ENCODE results near the gene ADAT2. TPM values are rescaled to one million over a fixed set of nuclear protein-coding genes. Genes with fewer than 3 reads are reported as not detected.

ADAT2 gene
- total and polyA plus RNA-seq, 2 donors: 3.0 to 6.9 TPM

DNA sequence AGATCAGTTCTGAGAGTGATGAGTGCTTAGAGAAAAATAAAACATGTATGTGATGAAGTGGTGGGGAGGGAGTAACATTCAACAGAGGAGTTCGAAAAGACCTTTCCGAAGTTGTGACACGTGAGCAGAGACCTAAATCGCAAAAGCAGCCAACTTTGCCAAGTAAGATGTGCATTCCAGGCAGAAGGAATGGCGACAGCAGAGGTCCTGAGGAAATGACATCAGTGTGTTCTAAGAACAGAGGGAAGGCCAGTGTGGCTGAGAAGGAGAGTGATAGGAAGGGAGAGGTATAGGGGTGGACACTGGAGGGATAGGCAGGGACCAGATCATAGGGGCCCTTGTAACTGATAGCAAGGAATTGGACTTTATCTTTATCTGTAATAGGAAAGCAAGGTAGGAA lies 51.3 kb downstream of the ADAT2 start:
- Histone ChIP-seq H3K27ac (ENCODE audit: low read depth) (no peak overlapping the region), H3K4me3 (ENCODE audit: low read depth, low read length) (no peak overlapping the region), H3K4me1 (ENCODE audit: insufficient read depth) (no peaks in the 10 kb centered on the region), H3K36me3 (ENCODE audit: insufficient read depth) (no peaks in the 10 kb centered on the region)
- WGBS: 89% methylated on average over 5 of the region's 5 CpGs
- no peak for DNase-seq (ENCODE audit: extremely low spot score)

DNA sequence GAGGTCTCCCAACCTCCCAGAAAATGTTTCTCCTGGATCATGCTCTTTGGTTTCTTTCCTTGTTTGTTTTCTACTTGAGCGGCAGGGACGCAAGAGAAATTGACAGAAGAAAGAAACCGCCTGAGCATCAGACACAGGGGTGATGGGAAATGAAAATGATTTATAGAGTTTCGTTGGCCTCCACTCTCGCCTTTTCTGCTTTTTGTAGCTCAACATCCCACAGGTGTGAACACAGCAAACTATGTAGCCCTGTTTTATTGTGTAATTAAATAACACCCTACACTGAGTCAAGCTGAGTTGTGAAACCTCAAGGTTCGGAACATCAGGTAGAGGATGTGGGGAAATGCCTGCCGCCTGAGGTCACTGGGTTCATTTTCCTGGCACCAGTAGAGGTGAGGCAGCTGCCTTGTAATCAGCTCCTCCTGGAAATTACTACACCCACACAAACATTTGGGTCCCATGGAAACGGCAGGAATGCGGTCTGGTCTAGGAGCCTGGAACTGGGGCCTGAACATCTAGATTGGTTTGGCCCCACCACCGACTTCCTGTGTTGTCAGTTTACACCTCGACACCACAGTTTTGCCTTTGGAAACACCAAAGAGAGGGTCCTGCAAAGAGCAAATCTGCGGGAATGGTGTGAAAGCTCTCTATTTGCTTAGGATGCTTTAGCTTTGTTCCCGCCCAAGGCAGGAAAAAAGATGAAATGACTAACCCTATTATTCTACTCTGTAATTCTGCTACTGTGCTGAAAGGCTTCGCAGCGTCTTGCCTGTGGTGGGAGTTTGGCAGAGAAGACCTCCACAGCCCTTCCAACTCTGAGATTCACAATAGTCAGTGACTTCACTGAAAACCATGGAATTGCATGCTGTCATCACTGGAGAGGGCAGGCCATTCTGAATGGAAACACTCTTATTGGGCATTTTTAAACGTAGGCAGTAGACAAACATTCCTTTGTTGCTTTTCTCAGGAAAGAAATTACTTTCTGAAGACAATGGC lies 53.0 kb downstream of the ADAT2 start:
- 75% methylated on average over 16 of the region's 16 CpGs for WGBS
- DNase-seq (ENCODE audit: extremely low spot score): peak; percentile 23
- no peaks in the 10 kb centered on the region for H3K4me1 ChIP-seq (ENCODE audit: insufficient read depth)

DNA sequence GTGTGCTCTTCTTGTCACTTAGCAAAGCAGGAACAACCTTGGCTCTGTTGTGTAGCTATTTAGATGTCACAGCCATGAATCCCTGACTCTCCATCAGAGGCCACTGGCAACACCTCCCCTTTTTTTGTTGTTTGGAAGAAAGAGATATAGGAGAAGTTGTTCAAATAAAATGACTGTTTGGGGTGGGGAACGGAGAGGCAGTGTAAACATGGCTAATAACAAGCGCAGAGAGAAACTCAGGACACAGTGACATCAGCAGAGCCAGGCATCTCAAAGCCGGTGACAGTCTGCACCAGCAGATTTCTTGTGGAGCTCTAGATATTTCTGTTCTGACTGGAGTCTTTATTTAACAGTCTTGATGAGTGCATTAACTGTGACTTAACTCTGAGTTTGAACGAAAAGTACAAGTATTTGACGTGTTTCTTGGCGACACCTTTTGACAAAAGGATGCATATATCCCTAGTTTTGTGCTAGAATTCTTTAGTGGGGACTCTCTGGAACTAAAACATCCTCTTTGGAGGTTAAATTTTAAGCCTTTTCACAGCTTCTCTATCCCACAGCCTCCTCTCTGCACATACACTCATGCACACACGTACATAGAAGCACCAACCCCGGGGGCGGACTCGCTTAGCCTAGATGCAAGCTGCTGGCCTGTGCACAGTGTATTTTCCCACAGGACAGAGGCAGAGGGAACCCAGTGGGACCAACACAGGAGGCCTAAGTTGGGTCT lies 53.8 kb downstream of the ADAT2 start:
- Histone ChIP-seq H3K4me3 (ENCODE audit: low read depth, low read length) (no peak overlapping the region), H3K27ac (ENCODE audit: low read depth) (no peak overlapping the region)

More for the DNA sequence above, 53.0 kb downstream of the ADAT2 start:
- H3K36me3 ChIP-seq (ENCODE audit: insufficient read depth): no peaks in the 10 kb centered on the region
- H3K4me3 ChIP-seq (ENCODE audit: low read depth, low read length): no peak overlapping the region
- H3K27ac ChIP-seq (ENCODE audit: low read depth): no peak overlapping the region

DNA sequence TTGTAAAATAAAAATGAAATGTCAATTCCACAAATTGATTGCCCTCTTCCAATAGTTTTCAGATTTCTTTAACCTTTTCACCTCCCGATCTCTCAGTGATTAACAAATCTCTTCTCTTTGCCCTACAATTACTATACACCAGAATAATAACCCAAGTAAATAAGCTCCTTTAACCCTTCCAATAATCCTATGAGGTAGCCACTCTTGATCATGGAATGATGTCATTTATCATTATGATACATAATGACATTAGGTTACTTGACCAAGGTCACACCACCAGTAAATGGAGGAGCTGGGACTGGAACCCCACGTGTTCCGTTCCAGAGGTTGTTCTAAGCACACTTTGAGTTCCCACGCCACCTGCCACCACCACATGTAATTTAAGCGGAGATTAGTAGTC lies 54.8 kb downstream of the ADAT2 start:
- 98% methylated on average over 5 of the region's 5 CpGs for WGBS
- Histone ChIP-seq H3K36me3 (ENCODE audit: insufficient read depth) (no peaks in the 10 kb centered on the region), H3K4me3 (ENCODE audit: low read depth, low read length) (no peak overlapping the region), H3K4me1 (ENCODE audit: insufficient read depth) (no peaks in the 10 kb centered on the region), H3K27ac (ENCODE audit: low read depth) (no peak overlapping the region)
- no peak for DNase-seq (ENCODE audit: extremely low spot score)

More for the DNA sequence above, 53.8 kb downstream of the ADAT2 start:
- no peak for DNase-seq (ENCODE audit: extremely low spot score)
- no peaks in the 10 kb centered on the region for H3K4me1 ChIP-seq (ENCODE audit: insufficient read depth)
- no peaks in the 10 kb centered on the region for H3K36me3 ChIP-seq (ENCODE audit: insufficient read depth)
- 80% methylated on average over 10 of the region's 10 CpGs for WGBS

DNA sequence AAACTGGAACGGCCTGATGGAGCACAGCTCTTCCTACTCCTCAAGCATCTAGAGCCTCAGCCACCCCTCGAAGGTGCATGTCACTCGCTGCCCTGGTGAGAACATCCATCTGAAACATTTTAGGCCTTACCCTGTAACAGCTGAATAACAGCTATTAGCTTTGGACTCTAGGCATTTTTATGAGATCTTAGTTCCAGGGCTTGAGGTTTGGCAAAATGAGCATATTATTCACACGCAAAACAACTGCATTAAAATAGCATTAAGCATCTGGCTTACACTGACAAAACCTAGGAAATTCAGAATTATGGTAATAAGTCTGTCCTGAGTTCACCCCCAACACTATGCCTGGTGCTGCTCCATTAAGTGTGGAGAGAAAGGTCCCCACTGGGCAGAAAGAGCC lies 56.1 kb downstream of the ADAT2 start:
- no peaks in the 10 kb centered on the region for H3K36me3 ChIP-seq (ENCODE audit: insufficient read depth)
- no peak overlapping the region for H3K4me3 ChIP-seq (ENCODE audit: low read depth, low read length)
- H3K4me1 ChIP-seq (ENCODE audit: insufficient read depth): no peaks in the 10 kb centered on the region
- WGBS: 64% methylated on average over 4 of the region's 4 CpGs
- no peak for DNase-seq (ENCODE audit: extremely low spot score)
- no peak overlapping the region for H3K27ac ChIP-seq (ENCODE audit: low read depth)

DNA sequence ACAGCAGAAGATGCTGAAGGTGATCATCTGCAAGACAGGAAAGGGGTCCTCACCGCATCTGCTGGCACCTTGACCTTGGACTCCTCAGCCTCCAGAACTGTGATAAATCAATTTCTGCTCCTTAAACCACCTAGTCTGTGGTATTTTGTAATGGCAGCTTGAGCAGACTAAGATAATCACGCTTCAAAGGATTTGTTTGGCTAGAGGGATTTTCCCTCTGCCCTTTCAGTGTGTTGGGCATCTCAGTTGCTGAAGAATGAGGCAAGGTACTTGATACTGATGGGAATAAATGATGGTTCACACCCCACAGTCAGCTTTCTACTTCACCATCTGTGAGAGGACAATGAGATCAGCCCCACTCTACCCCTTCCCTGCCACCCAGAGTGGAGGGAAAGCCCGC lies 60.2 kb downstream of the ADAT2 start:
- WGBS: 98% methylated on average over 3 of the region's 3 CpGs
- Histone ChIP-seq H3K27ac (ENCODE audit: low read depth) (no peak overlapping the region), H3K4me3 (ENCODE audit: low read depth, low read length) (no peak overlapping the region), H3K4me1 (ENCODE audit: insufficient read depth) (no peaks in the 10 kb centered on the region), H3K36me3 (ENCODE audit: insufficient read depth) (no peaks in the 10 kb centered on the region)
- DNase-seq (ENCODE audit: extremely low spot score): no peak

DNA sequence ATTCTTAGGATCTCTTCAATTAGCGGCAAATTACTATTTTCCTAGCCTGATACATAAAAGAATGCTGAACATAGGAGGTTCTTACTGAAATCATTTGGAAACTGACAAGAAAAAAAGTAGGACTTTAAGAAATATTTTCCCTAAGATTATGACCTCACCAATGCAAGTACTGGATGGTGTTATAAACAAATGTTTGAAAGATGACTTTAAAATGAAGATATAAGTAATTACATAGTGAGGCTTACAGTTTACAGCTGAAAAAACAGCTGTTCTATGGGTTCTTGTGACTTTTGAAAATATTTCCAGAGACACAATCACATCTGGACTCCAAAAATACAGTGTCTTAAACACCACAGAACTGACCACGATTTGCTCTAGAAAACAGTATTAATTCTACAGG lies 64.9 kb downstream of the ADAT2 start:
- H3K4me3 ChIP-seq (ENCODE audit: low read depth, low read length): no peak overlapping the region
- H3K27ac ChIP-seq (ENCODE audit: low read depth): no peak overlapping the region
- no peak for DNase-seq (ENCODE audit: extremely low spot score)
- no peaks in the 10 kb centered on the region for H3K36me3 ChIP-seq (ENCODE audit: insufficient read depth)
- WGBS: 79% methylated on average over 2 of the region's 2 CpGs
- H3K4me1 ChIP-seq (ENCODE audit: insufficient read depth): no peaks in the 10 kb centered on the region

DNA sequence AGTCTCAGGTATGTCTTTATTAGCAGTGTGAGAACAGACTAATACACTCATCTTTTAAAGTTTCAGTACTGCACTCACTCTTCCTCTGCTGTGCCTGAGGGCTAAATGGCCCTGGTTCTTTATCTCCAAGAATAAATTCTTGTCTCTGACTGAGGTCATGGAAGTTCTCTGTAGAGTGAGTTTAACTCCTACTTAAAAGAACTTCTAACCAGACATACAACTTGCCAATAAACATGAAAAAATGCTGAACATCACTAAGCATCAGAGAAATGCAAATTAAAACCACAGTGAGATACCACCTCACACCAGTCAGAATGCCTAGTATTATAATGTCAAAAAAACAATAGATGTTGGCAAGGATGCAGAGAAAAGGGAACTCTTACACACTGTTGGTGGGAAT lies 73.6 kb downstream of the ADAT2 start:
- DNase-seq (ENCODE audit: extremely low spot score): no peak
- Histone ChIP-seq H3K4me3 (ENCODE audit: low read depth, low read length) (no peak overlapping the region), H3K4me1 (ENCODE audit: insufficient read depth) (no peaks in the 10 kb centered on the region), H3K27ac (ENCODE audit: low read depth) (no peak overlapping the region), H3K36me3 (ENCODE audit: insufficient read depth) (no peaks in the 10 kb centered on the region)

DNA sequence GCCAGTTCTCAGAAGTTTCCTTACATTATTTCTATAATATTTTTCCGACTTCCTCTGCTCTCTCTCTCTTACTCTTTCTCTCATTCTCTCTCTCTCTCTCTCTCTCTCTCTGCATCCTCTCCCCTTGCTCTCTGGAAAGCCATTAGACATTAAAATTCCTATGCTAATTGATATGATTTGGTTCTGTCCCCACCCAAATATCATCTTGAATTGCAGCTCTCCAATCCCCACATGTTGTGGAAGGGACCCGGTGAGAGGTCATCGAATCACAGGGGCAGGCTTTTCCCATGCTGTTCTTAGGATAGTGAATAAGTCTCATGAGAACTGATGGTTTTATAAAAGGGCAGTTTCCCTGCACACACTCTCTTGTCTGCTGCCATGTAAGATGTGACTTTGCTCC lies 74.1 kb downstream of the ADAT2 start:
- no peak overlapping the region for H3K27ac ChIP-seq (ENCODE audit: low read depth)
- no peaks in the 10 kb centered on the region for H3K36me3 ChIP-seq (ENCODE audit: insufficient read depth)
- WGBS: 92% methylated on average over 3 of the region's 3 CpGs
- no peaks in the 10 kb centered on the region for H3K4me1 ChIP-seq (ENCODE audit: insufficient read depth)
- no peak overlapping the region for H3K4me3 ChIP-seq (ENCODE audit: low read depth, low read length)
- no peak for DNase-seq (ENCODE audit: extremely low spot score)

DNA sequence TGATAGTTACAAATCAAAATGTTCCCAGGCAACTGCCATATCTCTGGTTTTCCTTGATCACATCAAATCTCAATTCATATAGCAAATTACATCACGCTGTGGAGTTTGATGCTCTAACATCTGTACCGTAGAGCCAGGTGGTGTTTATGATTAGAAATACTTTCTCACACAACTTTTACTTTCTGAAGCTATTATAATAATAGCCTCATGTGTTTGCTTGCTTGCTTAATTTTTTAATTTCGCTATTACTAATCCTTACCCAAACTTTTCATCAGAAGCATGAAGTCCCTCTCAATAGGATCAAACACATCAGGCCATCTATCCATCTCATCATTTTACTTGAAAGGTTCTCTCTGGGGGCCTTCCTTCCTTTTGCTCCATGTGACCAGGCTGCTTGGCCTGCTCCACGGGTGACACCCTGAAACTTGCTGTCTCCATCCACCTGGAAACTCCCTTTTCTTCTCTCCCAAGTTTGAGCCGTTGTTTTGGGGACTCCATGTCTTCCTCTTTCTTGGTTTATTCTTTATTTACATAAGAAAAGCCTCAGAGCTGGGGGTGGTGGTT lies 75.4 kb downstream of the ADAT2 start:
- Histone ChIP-seq H3K4me1 (ENCODE audit: insufficient read depth) (no peaks in the 10 kb centered on the region), H3K27ac (ENCODE audit: low read depth) (no peak overlapping the region), H3K4me3 (ENCODE audit: low read depth, low read length) (no peak overlapping the region), H3K36me3 (ENCODE audit: insufficient read depth) (no peaks in the 10 kb centered on the region)
- WGBS: 89% methylated on average over 5 of the region's 5 CpGs
- no peak for DNase-seq (ENCODE audit: extremely low spot score)

DNA sequence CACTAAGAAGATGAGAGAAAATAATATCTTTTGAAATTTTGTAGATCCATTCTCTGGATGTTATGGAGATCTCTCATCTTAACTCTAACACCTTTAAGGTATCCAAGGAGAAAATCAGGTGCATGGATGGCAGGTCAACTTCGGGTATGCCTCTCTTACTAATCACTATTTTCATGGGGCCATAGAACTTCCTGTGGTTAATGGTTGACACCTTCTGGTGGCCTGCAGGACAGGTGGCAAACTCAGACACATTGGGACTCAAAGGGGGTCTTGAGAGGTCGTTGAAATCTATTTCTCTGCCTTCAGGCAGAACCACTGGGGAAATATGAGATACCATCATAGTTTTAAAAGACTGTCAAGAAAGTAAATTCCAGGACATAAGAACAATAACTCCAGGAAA lies 76.5 kb downstream of the ADAT2 start:
- no peak for DNase-seq (ENCODE audit: extremely low spot score)
- no peak overlapping the region for H3K27ac ChIP-seq (ENCODE audit: low read depth)
- no peaks in the 10 kb centered on the region for H3K36me3 ChIP-seq (ENCODE audit: insufficient read depth)
- WGBS: 65% methylated on average over 2 of the region's 2 CpGs
- H3K4me3 ChIP-seq (ENCODE audit: low read depth, low read length): no peak overlapping the region
- H3K4me1 ChIP-seq (ENCODE audit: insufficient read depth): no peaks in the 10 kb centered on the region
